HUDEP-2 (cell line): ENCODE measurements around the gene DOCK3.
A peak's percentile ranks its signal among the peaks of the same experiment; 100 is the strongest.
"Not testable (repeated sequence)": the region's sequence is repeated elsewhere in the genome, so short reads cannot be mapped to it uniquely, and the experiment has no call there.

Experiments used
- DNase-seq, 76 experiments: peaks; one replicate each; lab custom pipeline; 2025; ENCODE audit not compliant: unreplicated experiment in 76 of 76; lab: John Stamatoyannopoulos, UW

Gene DOCK3

GRCh38 chr3:51340989-51341636 is 666.4 kb downstream of the DOCK3 start:
- no peak for DNase-seq

- DNase-seq: no peak
These were observed 669.4 kb downstream of the DOCK3 start for GRCh38 chr3:51343918-51344687.

GRCh38 chr3:51350751-51351150 is 676.0 kb downstream of the DOCK3 start:
- DNase-seq: no peak

- no peak for DNase-seq
These were observed 678.4 kb downstream of the DOCK3 start for GRCh38 chr3:51353131-51353530.

- DNase-seq: no peak
These were observed 679.0 kb downstream of the DOCK3 start for GRCh38 chr3:51353691-51354090.

GRCh38 chr3:51354172-51354571 is 679.4 kb downstream of the DOCK3 start:
- DNase-seq: no peak

GRCh38 chr3:51354731-51355615 is 680.2 kb downstream of the DOCK3 start:
- DNase-seq: no peak

- DNase-seq: no peak
These were observed 681.3 kb downstream of the DOCK3 start for GRCh38 chr3:51355891-51356578.

GRCh38 chr3:51357856-51358255 is 683.1 kb downstream of the DOCK3 start:
- DNase-seq: no peak

- no peak for DNase-seq
These were observed 684.3 kb downstream of the DOCK3 start for GRCh38 chr3:51358981-51359380.

GRCh38 chr3:51360806-51361205 is 686.1 kb downstream of the DOCK3 start:
- no peak for DNase-seq

GRCh38 chr3:51361746-51362145 is 687.0 kb downstream of the DOCK3 start:
- DNase-seq: no peak

- DNase-seq: no peak
These were observed 687.7 kb downstream of the DOCK3 start for GRCh38 chr3:51362476-51362875.

GRCh38 chr3:51368276-51368675 is 693.5 kb downstream of the DOCK3 start:
- not testable (repeated sequence) for DNase-seq

GRCh38 chr3:51371943-51372557 is 697.3 kb downstream of the DOCK3 start:
- peak in 30 of 76 experiments; percentile 3 to 55 (median 17) for DNase-seq

GRCh38 chr3:51373658-51374421 is 699.1 kb downstream of the DOCK3 start:
- no peak for DNase-seq

- no peak for DNase-seq
These were observed 699.7 kb downstream of the DOCK3 start for GRCh38 chr3:51374456-51374855.

GRCh38 chr3:51375136-51375535 is 700.4 kb downstream of the DOCK3 start:
- no peak for DNase-seq

- no peak for DNase-seq
These were observed 700.8 kb downstream of the DOCK3 start for GRCh38 chr3:51375571-51375970.

- DNase-seq: no peak
These were observed 703.3 kb downstream of the DOCK3 start for GRCh38 chr3:51378065-51378464.
